Body of pancreas (tissue), 4 donors: ENCODE data around the gene MYL4.

Experiments used
- CTCF ChIP-seq, 7 experiments: fragments of 450-650 bp in 4 of 7; fragments of 200-600 bp in 3 of 7; sonication (generic) in 3 of 7; IDR thresholded peaks; one replicate each; pipeline ENCODE4 v1.5.1; 2016 to 2019; ENCODE audit warnings: antibody characterized with exemption in 7 of 7
- POLR2A ChIP-seq, 3 donors: fragments of 450-650 bp; IDR thresholded peaks; one replicate each; pipeline ENCODE4 v1.6.1; 2016; ENCODE audit warnings: antibody characterized with exemption in 3 of 3, mild to moderate bottlenecking in 2 of 3

- TF ChIP-seq CTCF (IDR thresholded peaks at IDR 0.05) (no peak), POLR2A (IDR thresholded peaks at IDR 0.05) (no peak)
Measured at GRCh38 chr17:47210779-47211178, 1.6 kb downstream of the MYL4 start.
